HG03565 (cell line): ENCODE results near the gene MYBL2.

Source experiments
- ATAC-seq: cut with Tn5 transposase; IDR thresholded peaks from one replicate; pipeline ENCODE4 v1.9.1; 2021; ENCODE audit warnings: mild to moderate bottlenecking, moderate library complexity; ENCODE audit not compliant: unreplicated experiment

MYBL2 gene

DNA sequence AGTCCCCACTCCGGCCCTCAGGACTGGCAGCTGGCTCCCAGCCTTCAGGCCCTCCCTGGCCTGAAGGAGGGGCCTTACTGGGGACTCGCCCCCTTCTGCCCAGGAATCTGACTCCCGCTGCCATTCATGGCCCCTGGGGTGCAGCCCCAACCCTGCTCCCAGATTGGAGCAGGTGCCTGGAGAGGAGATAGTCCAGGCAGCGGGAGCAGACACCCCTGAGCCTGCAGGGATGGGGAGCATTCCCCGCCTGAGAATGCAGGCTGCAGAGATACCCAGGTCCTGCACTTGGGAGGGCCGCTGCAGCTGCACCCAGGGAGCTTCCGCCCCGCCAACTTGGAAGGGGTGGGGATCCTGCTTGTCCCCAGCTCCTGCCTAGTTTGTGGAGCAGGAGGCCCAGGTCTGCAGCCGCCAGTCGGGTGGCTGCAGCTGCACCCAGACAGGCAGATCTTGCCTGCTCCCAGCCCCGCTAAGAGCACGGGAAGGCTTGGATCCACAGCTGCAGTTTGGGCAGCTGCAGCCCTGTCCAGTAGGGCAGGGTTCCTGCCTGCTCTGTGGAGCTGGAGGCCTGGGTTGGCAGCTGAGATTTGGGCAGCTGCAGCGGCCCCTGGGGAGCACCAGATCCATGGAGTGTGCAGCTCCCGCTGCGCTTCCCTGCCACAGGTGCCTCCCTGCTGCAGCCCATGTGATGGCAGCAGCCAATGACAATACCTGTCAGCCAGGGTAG, 54.7 kb downstream of the MYBL2 start:
- ATAC-seq, result no peak

DNA sequence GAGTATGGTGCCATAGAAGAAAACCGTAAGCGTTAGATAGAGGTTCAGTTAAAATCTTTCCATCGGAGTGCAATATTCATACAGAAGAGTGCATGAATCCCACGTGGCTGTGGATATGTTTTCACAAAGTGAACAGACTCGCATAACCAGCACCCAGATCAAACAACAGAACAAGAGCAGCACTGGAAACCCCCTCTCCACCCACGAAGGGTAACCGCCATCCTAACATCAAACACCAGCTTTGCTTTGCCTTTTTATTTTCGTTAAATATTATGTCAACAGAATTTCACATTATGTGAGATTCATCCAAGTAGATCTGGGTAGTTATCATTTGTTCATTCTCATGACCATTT, 55.2 kb downstream of the MYBL2 start:
- no peak for ATAC-seq

DNA sequence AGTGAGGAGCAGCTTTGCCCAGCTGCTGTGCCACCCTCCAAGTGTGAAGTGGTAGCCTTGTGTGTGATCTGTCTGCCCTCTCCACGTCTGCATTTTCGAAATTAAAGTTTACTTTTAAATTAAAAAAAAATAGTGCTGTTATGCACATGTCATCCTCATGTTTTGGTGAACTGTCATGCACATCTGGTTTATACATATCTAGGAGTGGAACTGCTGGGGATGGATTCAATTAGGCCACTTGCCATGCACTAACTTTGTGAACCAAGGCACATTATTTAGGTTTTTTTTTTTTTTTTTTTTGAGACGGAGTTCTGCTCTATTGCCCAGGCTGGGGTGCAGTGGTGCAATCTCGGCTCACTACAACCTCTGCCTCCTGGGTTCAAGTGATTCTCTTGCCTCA, 56.3 kb downstream of the MYBL2 start:
- no peak for ATAC-seq

DNA sequence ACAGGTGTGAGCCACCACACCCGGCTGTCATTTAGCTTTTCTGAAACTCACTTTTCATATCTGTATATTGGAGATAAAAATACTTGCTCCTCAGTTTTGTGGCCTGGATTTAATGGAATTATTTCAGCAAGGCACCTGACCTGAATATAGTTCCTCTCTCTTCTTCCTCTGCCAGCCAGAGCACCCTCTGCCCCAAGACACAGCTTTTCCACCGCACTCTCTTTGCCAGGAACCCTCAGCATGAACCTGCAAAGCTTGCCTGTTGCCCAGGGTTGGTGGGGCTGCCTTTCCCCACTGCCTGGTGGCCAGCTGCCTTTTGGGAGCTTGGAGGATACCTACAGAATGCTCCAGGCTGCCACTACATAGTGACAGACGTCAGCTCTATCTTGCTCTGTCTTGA, 56.8 kb downstream of the MYBL2 start:
- no peak for ATAC-seq

DNA sequence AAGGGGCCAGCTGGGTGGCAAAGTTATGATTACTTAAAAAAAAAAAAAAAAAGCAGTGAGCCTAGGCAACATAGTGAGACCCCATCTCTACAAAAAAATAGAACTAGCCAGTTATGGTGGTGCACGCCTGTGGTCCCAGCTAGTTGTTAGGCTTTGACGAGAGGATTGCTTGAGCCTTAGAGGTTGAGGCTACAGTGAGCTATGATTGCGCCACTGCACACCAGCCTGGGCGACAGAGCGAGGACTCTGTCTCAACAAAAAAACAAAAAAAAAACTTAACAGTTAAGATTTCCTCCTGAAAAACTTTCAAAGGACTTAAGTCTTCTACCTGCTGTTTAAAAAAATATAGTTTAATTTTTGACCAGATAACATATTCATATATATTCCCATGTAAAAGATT, 57.5 kb downstream of the MYBL2 start:
- ATAC-seq, result no peak

DNA sequence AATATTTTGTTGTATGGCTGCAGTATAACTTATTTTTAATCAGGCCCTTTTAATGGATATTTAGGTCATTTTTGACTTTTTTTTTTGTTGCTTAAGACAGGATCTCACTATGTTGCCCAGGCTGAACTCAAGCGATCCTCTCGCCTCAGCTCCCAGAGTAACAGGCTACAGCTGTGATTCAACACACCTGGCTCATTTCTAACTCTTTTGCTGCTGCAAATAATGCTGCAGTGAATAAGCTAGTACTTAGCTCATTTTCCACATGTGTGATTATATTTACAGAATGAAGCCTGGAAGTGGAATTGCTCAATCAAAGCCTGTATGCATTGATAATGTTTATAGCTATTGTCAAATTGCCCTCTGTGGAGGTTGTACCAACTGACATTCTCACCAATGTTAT, 58.8 kb downstream of the MYBL2 start:
- ATAC-seq, result no peak

DNA sequence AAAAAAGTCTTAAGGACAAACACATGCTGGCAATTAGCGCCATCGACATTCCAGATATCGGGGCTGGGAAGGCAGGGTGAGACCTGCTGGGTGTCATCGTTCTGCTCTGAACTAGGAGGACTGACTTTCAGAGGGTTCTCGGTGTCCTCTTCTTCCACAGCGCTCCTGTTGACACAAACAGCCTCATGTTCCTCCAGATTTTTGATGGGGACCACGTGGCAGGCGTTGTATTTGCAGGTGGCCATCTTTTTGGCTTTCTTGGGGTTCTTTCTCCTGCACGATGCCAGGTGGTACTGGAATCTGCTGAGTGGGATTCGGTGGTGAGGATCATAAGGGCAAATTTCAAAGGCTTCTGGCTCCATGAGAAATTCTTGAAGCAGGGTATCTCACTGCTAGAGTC, 59.4 kb downstream of the MYBL2 start:
- ATAC-seq, result no peak

DNA sequence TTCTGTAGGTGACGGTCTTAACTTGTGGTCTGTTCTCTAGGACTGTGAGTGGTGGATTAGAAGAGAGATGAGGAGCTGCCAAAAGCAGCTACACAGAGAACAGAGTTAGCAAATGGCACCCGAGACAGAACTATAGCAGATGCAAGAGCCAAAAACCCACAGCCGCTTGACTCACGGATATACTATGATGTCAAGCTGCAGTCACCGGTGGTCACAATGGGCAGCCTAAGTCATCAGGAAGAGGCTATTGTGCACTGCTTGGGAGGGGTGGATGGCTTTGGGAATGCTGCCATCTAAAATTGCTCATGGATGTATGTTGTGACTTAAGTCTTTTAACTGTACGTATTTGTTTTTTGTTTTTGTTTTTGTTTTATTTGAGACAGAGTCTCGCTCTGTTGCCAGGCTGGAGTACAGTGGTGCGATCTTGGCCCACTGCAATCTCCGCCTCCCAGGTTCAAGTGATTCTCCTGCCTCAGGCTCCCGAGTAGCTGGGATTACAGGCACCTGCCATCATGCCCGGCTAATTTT, 60.0 kb downstream of the MYBL2 start, which contains the start of gene GTSF1L:
GTSF1L (minus strand) TSS at position 192 of the 528 bp plus-strand sequence. CDS start 308 bp downstream, outside the sequence.
- no peak for ATAC-seq

DNA sequence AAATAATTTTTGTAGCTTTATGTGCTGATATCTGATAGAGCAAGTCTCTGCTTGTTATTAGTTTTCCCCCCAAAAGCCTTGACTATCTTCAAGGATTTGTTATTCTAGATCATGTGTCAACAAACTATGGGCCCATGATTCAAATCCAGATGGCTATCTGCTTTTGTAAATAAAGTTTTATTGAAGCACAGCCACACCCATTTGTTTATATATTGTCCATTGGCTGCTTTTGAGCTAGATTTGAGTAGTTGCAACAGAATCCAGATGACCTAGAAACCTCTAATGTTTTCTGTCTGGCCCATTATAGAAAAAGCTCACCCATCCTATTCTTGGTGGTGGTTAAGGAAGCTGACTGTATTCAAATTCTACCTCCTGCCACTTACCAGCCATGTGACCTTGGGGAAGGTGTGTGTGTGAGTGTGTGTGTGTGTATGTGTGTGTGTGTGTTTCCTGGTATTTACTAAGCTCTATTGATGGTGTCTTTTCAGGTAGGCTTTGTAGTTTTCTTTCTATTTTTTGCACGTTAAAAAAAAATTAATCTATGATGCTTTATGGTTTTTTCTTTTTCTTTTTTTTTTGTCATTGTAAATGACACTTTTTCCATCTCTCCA, 61.2 kb downstream of the MYBL2 start:
- ATAC-seq, result no peak

DNA sequence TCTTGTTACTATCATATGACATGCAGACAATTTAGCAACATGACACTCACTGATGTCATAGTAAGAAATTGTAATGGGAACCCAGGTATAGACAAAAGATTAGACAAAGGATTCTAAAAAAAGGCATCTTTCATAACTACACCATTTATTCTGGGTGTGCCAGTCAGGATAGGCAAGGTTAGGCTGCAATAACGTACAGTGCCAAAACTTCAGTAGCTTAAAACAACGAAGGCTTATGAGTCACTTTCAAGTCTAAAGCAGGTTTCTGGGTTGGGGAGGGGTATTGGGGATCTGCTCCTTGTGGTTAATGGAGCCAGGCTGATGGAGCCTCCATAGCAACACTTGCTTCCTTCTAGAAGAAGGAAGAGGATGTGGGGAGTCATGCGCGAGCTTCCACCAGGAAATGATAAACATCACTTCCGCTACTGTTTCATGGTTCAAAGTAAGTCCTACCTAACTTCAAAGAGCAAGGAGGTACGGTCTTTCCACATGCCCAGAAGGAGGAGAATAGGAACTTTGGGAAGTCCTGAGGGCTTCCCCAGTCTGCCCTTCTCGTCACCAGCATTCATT, 61.9 kb downstream of the MYBL2 start:
- no peak for ATAC-seq

DNA sequence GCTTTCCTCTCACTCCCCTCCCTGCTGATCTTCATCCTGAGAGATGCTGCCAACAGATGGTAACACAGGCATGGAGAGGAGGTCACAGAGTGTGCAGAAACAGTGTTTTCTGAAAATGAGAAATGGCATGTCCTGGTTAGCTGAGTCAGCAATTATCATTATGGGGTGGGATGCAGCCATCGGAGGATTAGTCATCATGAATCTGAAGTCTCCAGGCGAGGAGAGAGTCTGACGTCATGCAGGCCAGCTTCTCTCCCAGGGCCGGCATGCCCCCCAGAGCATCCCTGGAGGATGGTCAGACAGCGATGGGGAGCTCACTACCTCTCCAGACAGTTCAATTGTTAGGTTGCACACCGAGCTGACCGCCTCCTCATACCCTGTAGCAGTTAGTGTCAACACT, 64.6 kb downstream of the MYBL2 start:
- no peak for ATAC-seq

DNA sequence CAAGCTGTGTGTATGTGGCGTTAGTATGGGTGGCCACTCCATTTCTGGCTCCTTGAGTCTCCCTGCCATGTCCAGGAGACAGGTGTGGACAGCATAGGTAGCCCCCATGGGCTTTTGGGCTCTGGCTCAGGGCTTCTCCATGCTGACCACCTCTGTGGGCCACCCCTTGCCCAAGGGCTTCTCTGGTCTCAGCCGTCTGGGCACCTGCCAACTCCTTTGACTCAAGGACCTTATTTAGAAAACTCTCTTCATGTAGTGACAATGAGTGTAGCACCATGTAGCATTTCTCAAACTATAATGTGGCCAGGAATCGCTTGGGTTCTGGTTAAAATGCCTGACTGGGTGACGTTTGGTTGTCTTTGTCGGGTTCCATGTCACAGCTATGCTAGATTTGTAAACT, 65.0 kb downstream of the MYBL2 start:
- no peak for ATAC-seq

DNA sequence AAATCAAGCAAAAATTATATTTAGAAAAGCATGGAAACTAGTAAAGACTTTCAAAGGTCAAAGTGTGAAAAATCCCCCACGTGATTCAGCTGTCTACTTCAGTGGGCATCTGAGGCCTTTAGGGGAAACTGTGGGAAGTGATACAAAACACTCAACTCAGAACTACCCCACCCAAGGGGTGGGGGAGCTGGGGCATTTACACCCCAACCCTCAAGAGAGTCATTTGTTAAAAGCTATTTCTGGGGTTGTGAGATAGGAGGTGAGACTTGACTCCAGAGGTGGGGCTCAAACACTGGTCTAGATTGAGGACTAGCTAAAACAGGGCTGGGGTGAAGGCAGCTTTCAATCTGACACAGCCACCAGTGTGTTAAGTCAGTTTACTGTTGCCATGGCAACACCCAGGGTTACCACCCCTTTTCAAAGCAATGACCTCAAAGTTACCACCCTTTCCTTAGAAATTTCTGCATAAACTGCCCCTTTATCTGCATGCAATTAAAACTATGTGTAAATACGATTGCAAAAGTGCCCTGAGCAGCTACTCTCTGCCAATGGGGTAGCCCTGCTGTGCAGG, 69.8 kb downstream of the MYBL2 start:
- ATAC-seq, result peak; percentile 66

DNA sequence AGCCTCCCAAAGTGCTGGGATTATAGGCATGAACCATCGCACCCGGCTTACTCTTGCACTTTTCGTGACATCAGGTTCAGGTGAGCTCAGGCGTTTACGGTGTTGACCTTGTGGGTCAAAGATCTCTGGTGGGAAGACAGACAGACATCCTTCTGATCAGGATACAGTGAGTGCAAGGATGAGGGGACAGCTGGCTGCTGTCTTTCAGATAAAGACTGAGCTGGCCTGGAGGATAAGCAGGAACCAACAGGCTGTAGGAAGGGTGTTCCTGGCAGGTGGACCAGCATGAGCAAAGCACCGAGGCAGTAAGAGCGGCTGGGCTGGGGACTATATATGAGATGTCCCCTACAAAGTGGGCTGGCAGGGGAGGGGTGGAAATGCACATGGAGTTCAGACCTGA, 71.0 kb downstream of the MYBL2 start:
- no peak for ATAC-seq

DNA sequence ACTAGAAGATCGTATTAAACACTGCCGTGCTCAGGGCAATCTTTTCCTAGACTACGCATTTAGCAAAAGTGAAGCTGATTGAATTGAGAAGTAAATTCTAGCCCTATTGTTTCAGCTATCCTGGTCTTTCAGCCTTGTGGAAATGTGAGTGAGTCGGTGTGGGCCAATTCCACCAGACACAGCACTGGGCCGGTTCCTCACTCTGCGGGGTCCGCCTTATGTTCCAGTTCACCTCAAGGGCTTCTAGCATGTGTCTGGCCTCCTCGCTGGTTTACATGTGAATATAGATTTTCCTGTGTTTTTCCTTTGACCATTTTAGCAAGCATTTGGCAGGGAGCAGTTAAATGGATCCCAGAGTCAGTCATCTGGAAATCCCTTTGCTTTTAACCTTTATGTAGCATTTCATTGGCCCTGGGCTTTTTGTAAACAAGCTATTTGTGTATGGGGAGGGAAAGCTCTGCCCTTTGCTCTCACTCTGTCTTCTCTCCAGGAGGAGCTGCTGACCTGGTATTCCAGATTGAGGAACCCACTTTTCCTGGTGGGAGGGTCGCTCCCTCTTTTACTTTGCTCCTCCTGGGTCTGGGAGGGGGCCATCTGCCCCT, 72.3 kb downstream of the MYBL2 start:
- no peak for ATAC-seq

DNA sequence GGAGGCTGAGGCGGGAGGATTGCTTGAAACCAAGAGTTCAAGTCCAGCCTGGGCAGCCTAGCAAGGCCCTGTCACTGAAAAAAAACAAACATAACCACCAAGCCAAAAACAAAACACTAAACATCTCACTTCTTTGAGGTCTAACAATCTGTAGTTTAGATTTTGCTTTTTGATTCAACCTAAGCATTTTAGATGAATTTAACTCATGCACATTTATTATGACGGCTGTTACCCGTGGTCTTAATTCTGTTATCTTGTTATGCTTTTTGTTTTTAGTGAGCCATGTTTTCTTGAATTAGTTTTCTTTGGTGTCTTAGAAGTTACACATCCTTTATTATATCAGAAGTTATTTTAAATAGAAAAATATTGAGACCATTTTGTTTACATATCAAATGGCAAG, 73.7 kb downstream of the MYBL2 start:
- ATAC-seq, result no peak

DNA sequence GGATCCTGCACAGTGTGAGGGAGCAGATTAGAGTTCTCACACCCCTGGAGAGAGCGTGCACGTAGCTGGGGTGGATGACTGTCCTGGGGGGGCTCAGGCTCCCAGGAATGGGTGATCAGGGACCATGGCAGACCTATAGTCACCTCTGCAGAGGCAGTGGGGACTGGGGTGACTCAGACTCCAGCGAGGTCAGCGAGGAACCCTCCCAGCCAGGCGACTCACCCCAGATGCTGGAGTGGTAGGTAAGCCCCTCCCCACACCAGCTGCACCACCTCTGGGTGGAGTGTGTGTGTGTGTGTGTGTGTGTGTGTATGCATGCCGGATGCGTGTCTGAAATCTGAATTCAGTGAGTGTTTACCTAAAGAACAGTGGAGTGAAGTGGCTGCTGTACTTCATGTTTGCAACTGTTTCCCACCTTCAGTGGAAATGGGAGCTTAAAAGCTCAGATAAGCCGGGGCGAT, 77.3 kb downstream of the MYBL2 start:
- no peak for ATAC-seq

DNA sequence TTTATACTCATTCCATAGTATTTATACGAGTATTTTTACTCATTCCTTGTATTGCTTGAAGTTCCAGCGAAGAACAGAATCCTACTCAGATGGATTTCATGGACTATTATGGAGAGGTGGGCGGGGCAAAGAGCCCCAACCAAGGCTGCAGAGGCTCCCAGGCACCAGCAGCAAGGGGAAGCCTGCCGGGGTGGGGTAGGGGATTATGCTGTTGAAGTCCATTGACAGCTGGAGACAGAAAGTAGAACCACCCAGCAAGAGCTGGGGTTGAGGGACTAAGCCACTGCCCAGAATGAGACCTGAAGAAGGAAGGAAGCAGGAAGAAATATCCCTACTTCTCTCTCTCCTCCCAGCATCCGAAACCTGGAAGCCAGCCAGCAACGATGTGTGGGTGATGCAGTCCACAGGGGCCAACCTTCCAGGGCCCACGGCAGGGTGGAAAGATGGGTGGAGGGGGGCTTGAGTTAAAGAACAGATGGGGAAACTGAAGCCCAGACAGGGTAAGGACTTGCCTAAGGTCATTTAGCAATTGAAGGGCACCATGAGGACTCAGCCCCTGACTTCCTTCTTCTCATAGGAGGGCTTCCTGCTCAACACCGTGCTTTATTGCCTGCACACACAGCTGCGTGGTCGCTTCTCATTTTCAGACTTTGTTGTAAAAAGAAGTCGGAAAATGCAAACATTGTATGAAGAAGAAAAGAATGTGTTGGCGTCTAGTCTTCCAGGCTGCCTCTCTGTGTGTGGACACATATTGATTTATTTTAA, 78.2 kb downstream of the MYBL2 start:
- ATAC-seq, result no peak

DNA sequence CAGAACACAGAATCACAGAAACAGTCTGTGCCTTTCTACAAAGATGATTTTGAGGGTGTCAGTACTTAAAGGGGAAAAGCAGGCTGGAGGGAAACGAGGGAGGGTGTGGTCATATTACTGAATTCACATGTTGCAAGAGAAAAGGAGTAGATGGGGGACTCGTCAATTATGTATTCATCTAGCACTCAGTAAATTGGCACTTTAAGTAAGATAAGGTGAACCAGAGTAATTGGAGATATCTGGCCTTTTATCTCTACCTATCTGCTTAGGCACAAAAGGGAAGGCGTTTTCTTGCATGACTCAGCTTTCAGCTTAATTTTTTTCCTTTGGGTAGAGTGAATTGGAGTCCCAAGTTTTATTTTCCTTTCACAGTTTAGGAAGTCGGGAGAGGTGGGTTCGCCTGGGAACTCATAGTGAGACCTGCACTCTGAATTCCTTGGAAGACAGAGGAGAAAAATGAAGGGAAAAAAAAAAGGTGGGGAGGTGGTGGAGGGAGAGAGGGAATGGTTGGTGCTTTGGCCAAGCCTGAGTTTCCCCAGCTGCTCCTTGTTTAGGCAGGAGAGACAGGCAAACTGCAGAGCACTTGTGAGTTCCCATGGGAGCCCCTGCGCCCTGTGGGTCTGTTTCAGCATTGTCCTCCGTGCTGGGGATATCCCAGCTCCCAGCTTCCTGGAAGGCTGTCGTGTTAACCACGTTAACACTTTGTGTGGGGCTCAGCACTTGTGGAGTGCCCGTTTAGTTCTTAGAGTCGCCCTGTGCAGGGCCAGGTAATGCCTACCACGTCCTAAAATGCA, 79.6 kb downstream of the MYBL2 start:
- no peak for ATAC-seq

DNA sequence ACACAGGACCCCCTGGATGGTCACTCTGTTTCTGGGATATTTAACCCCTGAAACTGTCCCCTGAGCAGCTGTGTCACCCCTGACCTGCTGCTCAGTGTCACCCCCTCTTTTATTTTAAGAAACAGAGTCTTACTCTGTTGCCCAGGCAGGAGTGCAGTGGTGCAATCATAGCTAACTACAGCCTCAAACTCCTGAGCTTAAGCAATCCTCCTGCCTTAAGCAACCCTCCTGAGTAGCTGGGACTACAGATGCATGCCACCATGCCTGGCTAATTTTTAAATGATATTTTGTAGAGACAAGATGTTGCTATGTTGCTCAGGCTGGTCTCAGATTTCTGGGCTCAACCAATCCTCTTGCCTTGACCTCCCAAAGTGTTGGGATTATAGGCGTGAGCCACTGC, 81.4 kb downstream of the MYBL2 start:
- ATAC-seq, result no peak
